Measurements from ENCODE around the gene NEIL3.
"Not testable (repeated sequence)": the region's sequence is repeated elsewhere in the genome, so short reads cannot be mapped to it uniquely, and the experiment has no call there.

The NEIL3 gene

DNA sequence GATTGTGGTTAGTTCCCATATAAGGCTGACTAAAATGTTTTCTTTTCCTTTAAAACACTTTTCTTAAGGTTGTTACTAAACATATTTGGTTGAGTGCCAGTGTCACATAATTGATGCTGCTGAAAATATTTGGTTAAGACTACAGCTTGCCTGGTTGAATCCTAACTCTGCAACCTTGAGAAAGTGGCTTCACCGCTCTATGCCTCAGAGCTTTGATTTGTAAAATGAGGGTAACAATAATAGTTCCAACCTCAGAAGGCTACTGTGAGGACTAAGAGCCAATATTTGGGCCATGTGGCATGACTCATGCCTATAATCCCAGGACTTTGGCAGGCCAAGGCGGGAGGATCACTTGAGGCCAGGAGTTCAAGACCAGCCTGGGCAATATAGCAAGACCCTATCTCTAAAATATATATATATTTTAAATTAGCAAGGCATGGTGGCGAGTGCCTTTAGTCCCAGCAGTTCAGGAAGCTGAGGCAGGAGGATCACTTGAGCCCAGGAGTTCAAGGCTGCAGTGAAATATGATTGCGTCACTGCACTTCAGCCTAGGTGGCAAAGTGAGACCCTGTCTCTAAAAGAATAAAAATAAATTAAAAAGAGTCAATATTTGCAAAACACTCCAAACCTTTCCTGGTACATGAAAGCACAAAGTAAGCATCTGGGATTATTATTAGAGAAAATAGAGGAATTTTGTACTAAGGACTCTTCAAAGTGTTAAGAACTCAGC is 7.1 kb upstream of the NEIL3 start:
- DNase-seq, result no peak

- DNase-seq, result no peak
These were observed 5.6 kb upstream of the NEIL3 start for GRCh38 chr4:177304094-177304493.

DNA sequence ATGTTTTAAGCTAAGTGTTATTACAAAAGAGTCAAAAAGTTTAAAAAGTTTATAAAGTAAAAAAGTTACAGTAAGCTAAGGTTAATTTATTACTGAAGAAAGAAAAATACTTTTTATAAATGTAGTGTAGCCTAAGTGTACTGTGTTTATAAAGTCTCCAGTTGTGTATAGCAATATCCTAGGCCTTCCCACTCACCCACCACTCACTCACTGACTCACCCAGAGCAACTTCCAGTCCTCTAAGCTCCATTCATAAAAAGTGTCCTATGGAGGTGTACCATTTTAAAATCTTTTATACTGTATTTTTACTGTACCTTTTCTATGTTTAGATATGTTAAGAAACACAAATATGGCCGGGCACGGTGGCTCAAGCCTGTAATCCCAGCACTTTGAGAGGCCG is 4.8 kb upstream of the NEIL3 start:
- DNase-seq, result not testable (repeated sequence)

DNA sequence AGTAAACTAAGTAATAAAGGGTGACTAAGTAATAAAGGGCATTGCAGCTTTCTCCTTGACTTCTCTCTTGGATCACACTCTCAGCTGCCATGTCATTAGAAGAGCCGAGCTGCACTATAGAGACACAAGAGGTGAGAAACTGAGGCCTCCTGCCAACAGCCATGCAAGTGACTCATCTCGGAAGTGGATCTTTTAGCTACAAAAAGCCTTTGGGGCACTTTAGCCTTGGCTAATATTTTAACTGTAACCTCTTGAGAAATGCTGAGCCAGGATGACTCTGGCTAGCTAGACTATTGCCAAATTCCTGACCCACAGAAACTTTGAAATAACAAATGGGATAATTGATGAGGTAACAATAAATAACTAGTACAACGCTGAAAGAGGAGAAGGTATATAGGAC is 1.5 kb upstream of the NEIL3 start:
- DNase-seq, result no peak

GRCh38 chr4:177308847-177309521 is 690 bp upstream of the NEIL3 start:
- no peak for DNase-seq

GRCh38 chr4:177311589-177311988 is 1.9 kb downstream of the NEIL3 start:
- no peak for DNase-seq

DNA sequence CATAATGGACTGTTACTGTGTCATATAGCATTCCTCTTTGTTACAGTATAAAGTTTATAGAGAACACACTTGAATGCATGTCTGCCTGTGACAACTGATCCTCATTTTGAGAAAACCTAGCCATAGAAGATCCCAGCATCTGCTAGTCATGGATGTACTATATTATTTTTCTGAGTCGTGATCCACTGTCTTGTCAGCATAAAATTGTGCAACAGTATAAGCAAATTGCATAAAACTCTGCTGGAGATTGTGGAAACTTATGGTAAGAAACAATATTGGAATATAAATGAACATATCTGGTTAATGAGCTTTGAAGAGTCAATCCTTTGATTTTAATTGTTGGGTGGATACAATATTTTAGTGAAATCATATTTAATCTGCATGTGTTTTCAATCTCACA is 3.6 kb downstream of the NEIL3 start:
- no peak for DNase-seq

DNA sequence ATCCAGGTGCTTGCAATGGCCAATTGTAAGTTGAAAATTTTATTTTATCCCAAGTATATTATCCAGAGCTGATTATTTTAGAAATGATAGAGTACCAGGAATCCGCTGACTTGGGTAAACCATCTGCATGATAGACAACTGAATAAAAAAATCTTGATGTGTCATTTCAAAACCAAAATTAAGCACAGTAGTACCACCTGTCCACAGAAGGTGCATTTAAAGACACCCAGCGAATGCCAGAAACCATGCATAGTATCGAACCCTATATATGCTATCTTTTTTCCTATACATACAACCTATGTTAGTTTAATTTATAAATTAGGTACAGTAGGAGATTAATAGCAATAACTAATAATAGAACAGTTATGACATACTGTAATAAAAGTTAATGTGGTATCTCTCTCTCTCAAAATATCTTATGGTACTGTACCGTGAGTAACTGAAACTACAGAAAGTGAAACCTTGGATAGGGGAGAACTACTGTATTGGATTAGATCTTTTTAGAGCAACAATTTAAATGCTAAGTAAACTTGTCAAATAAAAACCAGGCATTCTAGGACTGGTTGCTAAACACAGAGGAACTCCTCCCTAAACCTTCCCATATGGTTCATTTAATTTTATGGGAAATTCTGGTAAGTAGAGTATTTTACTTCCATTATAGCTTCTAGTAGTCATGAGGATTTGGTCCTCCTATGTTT is 6.2 kb downstream of the NEIL3 start:
- DNase-seq, result no peak

- no peak for DNase-seq
These were observed 11.0 kb downstream of the NEIL3 start for GRCh38 chr4:177320721-177321120.

DNA sequence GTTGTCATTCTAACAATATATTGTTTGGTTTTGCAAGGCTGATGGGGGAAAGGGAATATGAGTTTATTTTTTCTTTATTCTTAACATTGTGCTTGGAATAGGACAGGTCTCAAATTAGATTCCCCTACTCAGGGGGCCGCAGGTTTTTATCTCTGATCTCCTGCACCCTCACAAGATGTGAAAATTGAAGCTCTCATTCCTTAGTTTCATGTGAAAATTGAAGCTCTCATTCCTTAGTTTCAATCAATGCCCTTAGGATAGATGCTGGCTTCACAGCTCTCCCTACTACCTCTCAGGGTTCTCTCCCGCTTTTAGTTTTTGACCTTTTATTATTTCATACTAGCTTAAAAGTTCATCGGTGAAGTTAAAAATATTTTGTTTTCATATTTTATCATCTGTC is 12.0 kb downstream of the NEIL3 start:
- DNase-seq, result no peak

GRCh38 chr4:177322266-177322665 is 12.6 kb downstream of the NEIL3 start:
- DNase-seq, result no peak

GRCh38 chr4:177322881-177323280 is 13.2 kb downstream of the NEIL3 start:
- no peak for DNase-seq

DNA sequence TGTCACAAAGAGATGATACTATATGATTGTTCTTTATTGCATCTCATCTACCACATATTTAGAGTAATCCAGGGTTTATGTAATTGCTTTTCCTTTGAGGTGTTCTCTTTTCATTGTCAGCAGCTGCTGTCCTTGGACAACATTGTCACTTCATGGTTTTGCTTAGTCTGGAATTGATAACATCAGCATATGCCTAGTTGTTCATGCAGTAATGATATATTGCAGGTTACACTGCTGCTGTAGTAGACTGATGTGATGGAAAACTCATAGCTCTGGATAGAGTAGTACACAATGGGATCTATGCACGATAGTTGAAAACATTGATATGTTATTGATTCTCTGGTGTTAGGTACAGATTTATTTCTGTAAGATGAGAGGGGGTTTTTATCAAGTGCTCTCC is 13.7 kb downstream of the NEIL3 start:
- DNase-seq, result no peak

DNA sequence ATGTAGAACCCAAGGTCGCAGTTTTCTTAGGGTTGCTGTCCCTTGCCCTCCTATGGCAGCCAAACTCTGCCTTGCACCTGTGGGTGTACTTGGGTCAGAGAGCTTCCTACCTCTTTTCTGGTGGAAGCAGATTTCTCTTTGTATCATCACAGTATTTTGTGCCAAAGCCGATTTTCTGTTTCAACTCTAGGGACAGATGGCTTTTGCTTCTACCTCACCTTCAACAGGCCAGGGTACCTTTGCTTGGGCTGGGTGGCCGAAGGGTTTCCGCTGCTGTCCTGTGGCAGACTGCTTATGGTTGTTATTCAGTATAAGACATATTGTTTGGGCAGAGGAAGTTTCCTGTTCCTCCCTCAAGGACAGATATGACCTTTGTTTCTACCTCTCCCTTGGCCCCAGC is 22.4 kb downstream of the NEIL3 start:
- no peak for DNase-seq

DNA sequence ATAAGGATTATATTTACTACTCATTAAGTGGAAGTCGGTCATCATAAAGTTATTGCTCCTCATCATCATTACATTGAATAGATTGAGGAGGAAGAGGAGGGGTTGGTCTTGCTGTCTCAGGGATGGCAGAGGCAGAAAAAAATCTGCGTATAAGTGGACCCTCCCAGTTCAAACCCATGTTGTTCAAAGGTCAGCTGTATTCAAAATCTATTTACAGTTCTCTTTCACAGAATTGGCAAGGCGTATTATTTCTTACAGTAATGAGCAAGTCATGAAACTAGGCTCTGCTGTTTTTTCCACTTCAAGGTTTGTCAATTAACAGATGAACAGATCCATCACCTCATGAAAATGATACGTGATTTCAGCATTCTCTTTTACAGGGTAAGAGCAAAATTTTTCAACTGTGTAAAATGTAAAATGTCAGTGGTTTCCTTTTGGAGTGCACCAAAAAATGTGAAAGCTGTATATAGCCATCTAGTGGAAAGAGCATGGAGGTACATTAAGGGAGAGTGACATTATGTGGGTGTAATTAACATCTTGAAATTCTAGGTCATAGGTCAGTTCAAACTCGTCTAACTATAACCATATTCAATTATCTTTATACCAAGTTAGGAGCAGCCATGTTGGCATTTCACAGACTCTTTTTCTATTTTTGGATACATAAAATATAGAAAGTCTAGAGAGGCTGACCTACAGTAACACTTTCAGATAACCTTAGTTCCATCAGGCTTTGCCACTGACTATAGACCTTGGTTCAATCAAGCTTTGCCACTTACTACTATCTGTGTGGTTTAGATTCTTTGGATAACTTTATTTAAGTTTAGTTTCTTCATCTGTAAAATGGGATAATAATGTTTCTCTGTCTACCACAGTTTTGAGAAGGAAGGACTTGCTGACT is 30.1 kb downstream of the NEIL3 start:
- DNase-seq, result peak; percentile 74 to 87

DNA sequence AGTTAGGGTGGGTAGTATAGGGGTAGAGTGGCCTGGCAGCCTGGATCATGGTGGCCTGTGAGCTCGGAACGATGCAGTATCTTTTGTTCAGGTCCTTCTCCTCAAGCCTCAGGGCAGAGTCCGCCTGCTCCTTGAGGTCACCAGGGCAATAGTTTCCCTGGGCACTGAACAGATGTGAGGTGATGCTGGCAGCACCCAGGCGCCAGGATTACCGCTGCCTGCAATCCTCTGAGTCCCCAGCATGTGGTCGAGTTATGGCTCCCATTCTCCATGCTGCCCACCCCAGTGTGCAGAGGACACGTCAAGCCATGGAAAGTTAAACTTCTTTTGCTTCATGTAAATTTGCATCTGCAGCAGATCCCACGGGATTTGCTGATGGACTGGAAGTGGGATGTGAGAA is 38.7 kb downstream of the NEIL3 start:
- no peak for DNase-seq

- no peak for DNase-seq
These were observed 39.5 kb downstream of the NEIL3 start for GRCh38 chr4:177349191-177349590.

DNA sequence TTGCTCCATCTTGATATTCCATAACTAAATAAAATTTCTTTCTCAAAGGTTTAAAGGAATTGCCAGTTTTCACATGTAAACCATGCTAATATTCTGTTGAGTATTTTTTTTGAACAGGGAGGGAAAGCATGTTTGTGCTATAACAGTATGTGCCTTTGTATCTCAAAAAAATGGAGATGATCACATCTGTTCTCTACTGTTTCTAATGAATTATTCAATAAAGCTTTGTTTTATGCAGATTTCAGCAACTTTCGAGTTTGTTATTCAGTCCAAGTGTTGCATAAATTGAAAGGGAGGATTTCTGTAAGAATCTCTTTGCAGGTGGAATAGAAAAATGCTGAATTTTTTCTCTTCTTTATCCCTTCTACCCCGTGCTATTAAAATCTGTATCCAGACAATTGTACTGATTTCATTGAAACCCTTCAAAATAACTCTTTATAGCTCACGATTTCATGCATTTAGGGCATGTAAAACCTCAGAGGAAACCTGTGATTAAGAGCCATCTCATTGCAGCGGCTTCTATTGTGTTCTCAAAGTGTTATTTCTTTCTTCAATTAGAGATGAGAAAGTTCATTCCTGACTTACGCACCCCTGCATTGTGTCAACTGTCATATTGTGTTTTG is 42.1 kb downstream of the NEIL3 start:
- no peak for DNase-seq

DNA sequence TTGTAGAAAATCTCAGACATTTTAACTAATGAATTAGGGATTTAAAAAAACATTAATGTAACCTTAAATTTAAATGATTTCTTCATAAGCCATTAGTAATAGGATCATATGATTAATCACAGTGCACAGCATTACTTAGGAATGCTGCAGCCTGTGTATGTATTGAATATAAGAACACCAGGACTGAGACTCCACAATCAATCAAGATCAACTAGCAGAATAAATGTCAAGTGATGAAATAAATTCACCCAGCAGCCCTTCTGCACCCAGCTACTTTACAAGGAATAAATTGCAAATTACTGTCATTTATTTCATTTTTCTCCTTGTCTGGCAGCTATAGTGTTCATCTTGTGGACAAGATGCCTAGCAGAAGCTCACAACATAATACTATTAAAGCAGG is 46.5 kb downstream of the NEIL3 start:
- no peak for DNase-seq

- no peak for DNase-seq
These were observed 47.2 kb downstream of the NEIL3 start for GRCh38 chr4:177356921-177357320.

DNA sequence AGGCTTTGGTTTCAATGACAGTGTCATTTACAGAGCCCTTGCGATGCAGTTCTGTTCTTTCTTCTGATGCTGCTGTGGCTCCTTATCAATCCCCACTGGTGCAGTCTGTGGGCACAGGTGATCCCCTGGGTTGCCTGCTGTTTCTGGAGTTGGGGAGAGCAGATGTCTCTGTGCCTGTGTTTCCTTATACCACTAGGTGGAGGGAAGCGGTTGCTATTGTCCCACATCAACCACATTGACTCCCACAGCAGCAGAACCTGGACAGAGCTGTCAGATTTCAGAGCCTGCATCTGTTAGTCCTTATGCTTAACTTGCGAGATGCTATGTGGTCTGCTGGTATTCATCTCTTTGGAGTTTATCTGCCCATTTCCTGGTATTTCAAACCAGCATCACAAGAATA is 57.7 kb downstream of the NEIL3 start:
- peak in 1 of 2 experiments; percentile 14 for DNase-seq

- no peak for DNase-seq
These were observed 59.7 kb downstream of the NEIL3 start for GRCh38 chr4:177369372-177369771.

DNA sequence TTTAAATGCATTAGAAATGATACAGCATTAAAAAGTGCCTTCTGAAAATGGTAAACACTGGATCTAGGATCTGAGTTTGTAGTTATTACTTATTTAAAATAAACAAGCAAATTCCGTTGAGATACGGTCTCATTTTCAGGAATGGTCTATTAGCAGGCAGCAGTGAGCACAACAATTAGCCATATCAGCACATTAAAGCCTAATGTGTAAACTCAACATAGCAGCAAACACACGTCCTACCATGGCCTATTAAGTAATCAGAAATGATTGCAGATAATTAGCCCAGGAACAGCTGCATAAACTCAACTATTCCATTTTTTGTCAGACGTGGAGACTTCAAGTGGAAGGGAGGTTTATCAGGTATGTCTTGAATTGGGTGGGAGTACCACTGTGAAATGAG is 61.8 kb downstream of the NEIL3 start:
- DNase-seq, result no peak
